ENCODE data around the gene ITCH. TPM values are rescaled to one million over a fixed set of nuclear protein-coding genes. Genes with fewer than 3 reads are reported as not detected.

ITCH gene
- total and polyA plus RNA-seq, 2 of the 8 experiments (the other 6 are each of a cell fraction or from before 2014, with no cell fraction given), result 3.9 to 45.2 TPM

GRCh38 chr20:34532320-34532719, 169.2 kb downstream of the ITCH start (continued):
- TF ChIP-seq ATF2 (IDR thresholded peaks at IDR 0.05; ENCODE audit: low read length) (no peak), BACH1 (IDR thresholded peaks at IDR 0.05; ENCODE audit: low read length) (no peak), CHD1 (IDR thresholded peaks at IDR 0.05; ENCODE audit: low read depth, low read length) (no peak), SAP30 (IDR thresholded peaks at IDR 0.05; ENCODE audit: insufficient read depth, insufficient replicate concordance, low read length) (no peak)
